Smooth muscle cell of the pulmonary artery (primary cell): Measurements from ENCODE around the gene ZCCHC10. TPM values are rescaled to one million over a fixed set of nuclear protein-coding genes. Genes with fewer than 3 reads are reported as not detected.

Source experiments
- total RNA-seq: library from RNA; depleted of rRNA; stranded (reverse); fragments of >200 nt; gene quantifications from 2 replicates; pipeline ENCODE4 v1.2.3, GENCODE V29; 2014

The ZCCHC10 gene
- 7.6 and 9.3 TPM in 2 replicates for total RNA-seq

GRCh38 chr5:133025804-133026663 is at the start of gene ZCCHC10:
TSS of gene ZCCHC10 (minus strand) at chr5:133026549. CDS start at chr5:133026537, 12 bp downstream.

GRCh38 chr5:133051542-133052316 is 25.4 kb upstream of the ZCCHC10 start, which contains the start of gene HSPA4:
TSS of gene HSPA4 (plus strand) at chr5:133052013. CDS start at chr5:133052251, 238 bp downstream.

GRCh38 chr5:132963171-132964104 is 62.9 kb downstream of the ZCCHC10 start, which contains the start of gene AFF4:
TSS of gene AFF4 (minus strand) at chr5:132963634. CDS start at chr5:132937189, 26,445 bp downstream.

Other genes starting within 250 kb of the ZCCHC10 start
- 61.4 and 81.7 TPM in 2 replicates for gene SEPTIN8, start 249.3 kb downstream of the ZCCHC10 start, total RNA-seq
- gene SOWAHA, start 213.2 kb downstream of the ZCCHC10 start, total RNA-seq, result under 0.01 TPM in 1 of 2 replicates, not detected in the other
- gene SHROOM1, start 195.9 kb downstream of the ZCCHC10 start, total RNA-seq, result 2.7 and 7.0 TPM in 2 replicates
- 0.26 TPM in 2 replicates for gene GDF9, start 160.1 kb downstream of the ZCCHC10 start, total RNA-seq
- gene UQCRQ, start 159.9 kb downstream of the ZCCHC10 start, total RNA-seq, result 42.1 and 57.2 TPM in 2 replicates
- gene LEAP2, start 152.9 kb downstream of the ZCCHC10 start, total RNA-seq, result 0.26 and 0.30 TPM in 2 replicates
- gene AFF4, start 62.9 kb downstream of the ZCCHC10 start, total RNA-seq, result 69.4 and 70.2 TPM in 2 replicates
- gene HSPA4, start 25.5 kb upstream of the ZCCHC10 start, total RNA-seq, result 109 and 117 TPM in 2 replicates